ENCODE data around the gene GOLGA6L26.
"Not testable (repeated sequence)": the region's sequence is repeated elsewhere in the genome, so short reads cannot be mapped to it uniquely, and the experiment has no call there.

Gene GOLGA6L26, protein sequence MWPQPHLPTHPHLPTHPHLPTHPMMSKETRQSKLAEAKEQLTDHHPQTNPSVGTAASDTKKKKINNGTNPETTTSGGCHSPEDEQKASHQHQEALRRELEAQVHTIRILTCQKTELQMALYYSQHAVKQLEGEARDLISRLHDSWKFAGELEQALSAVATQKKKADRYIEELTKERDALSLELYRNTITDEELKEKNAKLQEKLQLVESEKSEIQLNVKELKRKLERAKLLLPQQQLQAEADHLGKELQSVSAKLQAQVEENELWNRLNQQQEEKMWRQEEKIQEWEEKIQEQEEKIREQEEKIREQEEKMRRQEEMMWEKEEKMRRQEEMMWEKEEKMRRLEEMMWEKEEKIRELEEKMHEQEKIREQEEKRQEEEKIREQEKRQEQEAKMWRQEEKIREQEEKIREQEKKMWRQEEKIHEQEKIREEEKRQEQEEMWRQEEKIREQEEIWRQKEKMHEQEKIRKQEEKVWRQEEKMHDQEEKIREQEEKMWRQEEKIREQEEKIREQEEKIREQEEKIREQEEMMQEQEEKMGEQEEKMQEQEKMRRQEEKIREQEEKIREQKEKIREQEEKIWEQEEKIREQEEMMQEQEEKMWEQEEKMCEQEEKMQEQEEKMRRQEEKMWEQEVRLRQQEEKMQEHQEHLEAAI

DNA sequence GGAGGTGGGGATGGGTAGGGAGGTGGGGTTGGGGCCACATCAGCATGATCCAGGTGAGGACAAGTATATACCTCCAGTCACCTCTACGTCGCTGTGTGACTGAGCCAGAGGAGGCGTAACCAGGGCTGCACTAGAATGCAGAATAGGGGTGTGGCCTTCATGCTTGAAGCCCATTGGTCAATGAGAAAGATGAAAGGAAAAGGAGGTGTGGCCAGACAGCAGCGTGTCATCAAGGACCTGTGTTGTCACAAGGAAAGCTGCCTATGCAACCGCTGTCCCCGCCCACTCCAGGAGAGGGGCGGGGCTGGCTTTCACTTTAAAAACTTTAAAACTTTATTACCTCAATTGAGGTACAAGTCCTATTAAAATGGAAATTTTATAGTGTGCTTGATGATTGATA, at the start of gene GOLGA6L26:
TSS of gene GOLGA6L26 (minus strand) at position 101 of the 400 bp plus-strand sequence. CDS start at position 40, 61 bp downstream.
- not testable (repeated sequence) for DNase-seq

DNA sequence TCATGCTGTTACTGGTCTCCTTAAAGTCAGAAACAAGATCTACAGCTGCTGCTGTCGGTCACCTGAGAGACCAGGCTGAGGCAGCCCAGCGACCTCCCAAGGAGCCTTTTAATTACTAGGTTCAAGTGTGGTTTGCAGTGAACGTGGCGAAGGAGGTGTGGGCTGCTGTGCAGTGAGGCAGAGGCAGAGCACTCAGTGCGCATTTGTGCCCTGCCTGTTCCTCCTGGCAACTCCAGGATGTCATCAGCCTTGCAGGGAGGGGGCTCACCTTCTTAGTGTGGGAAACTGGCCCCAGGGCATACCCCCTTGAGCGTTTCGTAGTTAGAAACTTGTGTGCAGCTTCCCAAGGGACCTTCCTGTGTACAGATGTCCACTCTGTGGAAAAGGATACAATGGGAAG, 47.2 kb upstream of the GOLGA6L26 start:
- not testable (repeated sequence) for DNase-seq

DNA sequence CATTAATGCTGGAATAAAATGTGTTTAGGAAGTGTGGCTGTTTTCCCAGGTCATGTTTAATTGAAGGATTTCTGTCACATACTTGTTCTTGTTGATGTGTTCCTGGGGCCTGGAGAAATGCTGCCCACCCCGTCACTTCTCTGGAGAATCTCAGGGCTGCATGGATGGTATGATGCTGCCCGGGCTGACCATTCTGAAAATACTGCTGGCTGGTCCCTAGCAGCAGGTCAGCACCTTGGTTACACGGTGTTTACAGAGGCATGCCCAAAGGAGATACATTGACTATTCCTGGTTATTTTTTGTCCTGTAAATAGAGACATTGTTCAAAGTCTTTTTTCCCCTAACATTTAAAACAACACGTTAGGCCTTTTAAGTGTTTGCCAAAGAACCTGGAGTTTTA, 46.7 kb upstream of the GOLGA6L26 start:
- DNase-seq: not testable (repeated sequence)

DNA sequence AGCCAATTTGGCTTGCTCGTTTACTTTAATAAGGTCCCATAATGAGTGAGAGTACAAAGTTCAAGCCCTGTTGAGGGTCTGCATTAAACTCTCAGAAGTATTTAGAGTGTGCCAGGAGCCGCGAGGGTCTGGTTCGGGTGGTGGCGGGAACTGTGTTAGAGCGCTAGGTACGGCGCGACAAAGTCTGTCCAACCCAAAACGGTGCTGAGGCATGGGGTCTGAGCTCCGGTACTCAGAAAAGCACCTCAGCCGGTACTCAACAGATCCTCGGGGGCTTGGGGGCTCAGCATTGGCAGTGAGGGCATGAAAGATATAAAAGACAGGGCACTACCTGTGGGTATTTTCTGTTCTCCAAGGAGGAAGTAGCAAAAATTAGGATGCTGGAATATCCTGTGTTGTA, 45.0 kb upstream of the GOLGA6L26 start:
- DNase-seq: not testable (repeated sequence)

DNA sequence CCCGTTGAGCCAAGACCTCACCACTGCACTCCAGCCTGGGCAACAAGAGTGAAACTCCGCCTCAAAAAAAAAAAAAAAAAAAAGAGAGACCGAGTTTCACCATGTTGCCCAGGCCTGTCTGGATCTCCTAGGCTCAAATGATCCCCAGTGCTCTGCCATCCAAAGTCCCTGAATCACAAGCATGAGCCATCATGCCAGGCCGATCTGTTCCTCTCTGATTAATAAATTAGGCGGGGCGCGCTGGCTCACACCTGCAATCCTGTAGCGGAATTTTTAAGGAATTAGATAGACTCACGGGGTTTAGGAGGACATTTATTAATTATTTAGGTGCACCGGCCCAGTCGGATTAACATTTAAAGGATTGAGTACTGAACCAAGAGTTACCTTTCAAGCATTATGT, 40.2 kb upstream of the GOLGA6L26 start:
- not testable (repeated sequence) for DNase-seq

DNA sequence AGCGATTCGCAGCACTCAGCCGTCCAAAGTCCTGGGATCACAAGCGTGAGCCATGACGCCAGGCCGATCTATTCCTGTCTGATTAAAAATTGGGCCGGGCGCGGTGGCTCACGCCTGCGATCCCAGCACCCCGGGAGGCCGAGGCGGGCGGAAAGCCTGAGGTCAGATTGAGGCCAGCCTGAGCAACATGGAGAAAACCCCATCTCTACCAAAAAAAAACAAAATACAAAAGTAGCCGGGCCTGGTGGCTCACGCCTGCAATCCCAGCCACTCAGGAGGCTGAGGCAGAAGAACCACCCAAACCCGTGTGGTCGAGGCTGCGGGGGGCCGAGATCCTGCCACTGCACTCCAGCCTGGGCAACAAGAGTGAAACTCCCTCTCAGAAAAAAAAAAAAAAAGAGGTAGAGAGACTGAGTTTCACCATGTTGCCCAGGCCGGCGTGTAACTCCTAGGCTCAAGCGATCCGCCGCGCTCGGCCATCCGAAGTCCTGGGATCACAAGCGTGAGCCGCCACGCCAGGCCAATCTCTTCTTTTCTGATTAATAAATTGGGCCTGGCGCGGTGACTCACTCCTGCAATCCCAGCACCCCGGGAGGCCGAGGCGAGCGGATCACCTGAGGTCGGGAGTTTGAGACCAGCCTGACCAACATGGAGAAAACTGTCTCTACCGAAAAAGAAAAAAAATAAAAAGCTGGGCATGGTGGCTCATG, 39.0 kb upstream of the GOLGA6L26 start:
- DNase-seq: not testable (repeated sequence)

DNA sequence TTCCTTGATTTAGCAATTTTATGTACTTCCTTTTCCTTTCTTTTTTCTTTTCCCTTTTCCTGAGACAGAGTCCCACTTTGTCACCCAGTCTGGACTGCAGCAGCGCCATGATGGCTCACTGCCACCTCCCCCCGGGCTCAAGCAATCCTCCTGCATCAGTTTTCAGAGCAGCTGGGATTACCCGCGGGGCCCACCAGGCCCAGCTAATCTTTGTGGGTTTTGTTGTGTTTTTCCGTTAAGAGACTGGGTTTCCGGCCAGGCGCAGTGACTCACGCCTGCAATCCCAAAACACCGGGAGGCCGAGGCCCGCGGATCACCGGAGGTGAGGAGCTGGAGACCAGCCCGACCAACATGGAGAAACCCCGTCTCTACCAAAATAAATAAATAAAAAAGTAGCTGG, 38.3 kb upstream of the GOLGA6L26 start:
- no peak for DNase-seq

DNA sequence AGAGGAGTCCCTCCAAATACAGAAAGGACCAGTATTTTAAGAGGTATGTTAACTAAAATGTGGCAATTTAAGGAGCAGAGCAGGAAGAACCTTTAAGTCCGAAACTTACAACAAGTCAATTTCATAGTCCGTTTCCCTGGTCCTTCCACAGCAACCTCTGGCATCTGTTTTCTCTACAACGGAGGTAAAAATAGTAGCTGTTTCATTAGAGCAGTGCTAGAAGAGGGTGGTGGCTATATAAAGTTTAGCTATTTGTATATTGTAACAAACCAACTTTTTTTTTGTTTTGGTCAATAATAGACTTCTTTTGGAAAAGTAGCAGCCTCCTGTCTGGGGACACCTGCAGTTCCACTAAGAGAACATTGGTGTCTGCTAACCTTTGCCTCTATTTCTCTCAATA, 37.9 kb upstream of the GOLGA6L26 start:
- not testable (repeated sequence) for DNase-seq

DNA sequence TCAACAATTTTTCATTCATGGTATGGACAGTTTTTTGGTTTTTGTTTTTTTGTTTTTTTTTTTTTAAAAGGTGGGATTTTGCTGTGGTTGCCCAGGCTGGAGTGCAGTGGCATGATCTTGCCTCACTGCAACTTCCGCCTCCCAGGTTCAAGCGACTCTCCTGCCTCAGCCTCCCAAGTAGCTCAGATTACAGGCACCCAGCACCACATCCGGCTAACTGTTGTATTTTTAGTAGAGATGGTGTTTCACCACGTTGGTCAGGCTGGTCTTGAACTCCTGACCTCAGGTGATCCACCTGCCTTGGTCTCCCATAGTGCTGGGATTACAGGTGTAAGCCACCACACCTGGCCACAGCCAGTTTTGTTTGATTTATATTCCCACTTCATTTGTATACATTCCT, 37.1 kb upstream of the GOLGA6L26 start:
- not testable (repeated sequence) for DNase-seq

DNA sequence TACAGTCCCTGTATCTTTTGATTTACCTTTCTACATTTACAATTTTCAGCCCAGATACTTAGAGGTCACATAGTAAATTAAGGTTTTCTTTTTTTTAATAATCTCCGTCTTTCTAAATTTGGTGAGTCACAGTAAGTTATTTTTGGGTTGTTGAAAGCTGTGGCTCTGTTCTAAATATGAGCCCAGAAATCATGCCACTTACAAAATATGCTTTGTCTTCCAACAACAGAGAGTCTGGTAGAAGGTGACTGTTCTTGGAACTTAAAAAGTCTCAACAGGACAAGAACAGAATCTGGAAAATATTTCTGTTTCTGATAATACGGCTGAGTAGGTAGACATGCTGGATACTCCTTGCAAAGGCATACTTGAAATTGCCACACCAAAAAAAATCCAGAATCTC, 36.6 kb upstream of the GOLGA6L26 start:
- no peak for DNase-seq

DNA sequence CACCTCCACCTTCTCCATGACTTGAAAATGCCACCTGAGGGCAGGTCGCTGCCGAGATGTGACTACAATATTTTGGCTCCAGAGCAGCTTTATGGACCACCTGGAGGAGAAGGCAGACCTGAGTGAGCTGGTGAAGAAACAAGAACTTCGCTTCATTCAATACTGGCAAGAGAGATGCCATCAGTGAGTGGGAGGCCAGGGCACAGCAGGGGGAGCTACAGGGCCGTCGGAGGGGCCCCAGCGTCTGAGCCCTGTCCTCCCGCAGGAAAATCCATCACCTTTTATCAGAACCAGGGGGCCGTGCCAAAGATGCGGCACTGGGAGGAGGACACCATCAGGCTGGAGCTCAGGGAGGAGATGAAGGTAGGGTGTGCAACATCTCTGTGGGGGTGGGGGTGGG, 30.3 kb upstream of the GOLGA6L26 start:
- not testable (repeated sequence) for DNase-seq

DNA sequence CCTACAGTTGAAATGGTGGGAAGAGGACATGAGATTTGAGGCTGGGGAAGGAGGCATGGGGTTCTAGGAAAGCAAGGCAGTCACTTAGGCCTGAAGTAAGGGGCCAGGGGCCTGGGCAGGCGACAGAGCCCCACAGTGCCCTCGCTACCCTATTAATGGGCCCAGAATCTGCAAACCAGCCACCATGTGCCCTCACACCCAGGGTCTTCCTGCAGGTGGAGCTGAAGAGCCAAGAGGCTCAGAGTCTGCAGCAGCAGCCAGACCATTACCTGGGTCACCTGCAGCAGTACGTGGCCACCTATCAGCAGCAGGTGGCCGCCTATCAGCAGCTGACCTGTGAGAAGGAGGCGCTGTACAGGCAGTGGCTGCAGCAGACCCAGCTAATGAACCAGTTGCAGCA, 28.6 kb upstream of the GOLGA6L26 start:
- DNase-seq: not testable (repeated sequence)

DNA sequence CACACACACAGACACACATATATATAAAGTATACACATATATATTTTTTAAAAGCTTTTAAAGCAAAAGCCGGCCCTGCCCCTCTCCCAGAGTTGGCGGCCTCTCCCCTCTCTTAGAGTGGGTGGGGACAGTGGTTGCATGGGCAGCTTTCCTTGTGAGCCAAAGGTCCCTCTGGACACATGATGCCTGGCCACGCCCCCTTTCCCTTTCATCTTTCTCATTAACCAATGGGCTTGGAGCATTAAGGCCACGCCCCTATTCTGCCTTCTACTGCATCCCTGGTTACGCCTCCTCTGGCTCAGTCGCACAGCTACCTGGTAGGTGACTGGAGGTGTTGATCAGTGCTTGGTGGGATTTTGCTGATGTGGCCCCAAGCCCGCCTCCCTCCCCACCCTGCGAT, 20.5 kb upstream of the GOLGA6L26 start, which contains the start of gene GOLGA8S:
TSS of gene GOLGA8S (plus strand) at position 301 of the 400 bp plus-strand sequence. CDS start at position 363, 62 bp downstream.
- not testable (repeated sequence) for DNase-seq

DNA sequence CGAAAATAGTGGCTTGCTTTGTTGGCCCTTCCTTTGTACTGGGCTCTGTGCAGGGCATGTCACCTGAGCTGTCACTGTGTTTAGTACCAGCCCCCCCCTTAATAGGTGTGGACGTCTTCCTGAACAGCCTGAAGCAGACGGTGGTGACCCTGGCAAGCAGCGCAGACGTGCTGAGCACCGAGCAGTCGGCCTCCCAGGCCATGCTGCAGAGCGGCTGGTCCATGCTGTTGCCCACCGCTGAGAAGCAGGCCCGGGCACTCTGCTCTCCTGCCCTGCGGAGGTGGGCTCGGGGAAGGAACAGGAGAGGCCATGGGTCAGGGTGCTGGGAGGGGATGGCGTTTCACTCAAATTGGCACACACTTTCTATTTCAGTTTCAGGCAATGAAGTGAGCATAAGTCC, 22.8 kb downstream of the GOLGA6L26 start:
- not testable (repeated sequence) for DNase-seq

DNA sequence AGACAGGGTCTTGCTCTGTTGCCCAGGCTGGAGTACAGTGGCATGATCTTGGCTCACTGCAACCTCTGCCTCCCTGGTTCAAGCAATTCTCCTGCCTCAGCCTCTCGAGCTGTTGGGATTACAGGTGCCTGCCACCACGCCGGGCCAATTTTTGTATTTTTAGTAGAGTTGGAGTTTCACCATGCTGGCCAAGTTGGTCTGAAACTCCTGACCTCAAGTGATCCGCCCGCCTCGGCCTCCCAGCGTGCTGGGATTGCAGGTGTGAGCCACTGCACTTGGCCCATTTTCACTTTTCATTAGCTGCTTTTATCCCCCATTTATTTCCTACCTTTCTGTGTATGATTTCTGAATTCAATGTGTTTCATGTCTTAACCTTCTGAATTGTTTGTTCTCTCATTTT, 28.1 kb downstream of the GOLGA6L26 start:
- DNase-seq: not testable (repeated sequence)

DNA sequence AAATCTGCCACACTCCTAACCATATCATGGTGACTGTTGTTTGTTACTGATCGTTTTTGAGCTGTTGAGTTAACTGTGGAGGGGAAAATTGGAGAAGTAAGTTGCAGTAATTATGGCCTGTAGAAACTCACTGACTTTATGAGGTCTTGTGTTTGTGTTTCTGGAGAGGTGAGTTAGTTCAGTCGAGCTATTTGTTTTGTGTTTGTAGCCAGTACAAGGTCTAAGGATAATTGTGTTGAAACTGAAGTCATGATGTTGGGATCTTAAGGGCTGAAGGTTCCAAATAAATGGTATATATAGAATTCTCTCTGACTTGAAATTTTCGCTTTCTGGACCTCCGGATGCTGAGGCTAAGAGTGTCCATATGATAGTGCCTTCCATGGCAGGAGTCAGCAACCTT, 29.2 kb downstream of the GOLGA6L26 start:
- DNase-seq: not testable (repeated sequence)

DNA sequence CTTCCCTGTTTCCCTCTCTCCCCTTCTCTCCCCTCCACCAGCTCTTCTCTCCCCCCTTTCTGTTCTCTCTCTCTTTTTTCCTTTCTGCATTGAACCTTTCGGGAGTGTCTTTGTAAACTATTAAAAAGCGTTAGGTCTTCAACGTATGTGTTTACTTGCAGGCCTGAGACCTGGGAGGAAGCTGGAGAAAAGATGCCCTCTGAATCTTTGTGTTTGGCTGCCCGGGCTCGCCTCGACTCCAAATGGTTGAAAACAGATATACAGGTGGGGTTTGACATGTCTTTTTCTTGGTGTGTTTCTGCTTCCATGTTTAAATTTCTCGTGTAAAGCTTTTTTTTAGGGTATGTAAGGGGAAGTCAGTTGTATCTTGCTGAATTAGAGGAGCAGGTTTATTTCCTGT, 29.7 kb downstream of the GOLGA6L26 start:
- DNase-seq: not testable (repeated sequence)

DNA sequence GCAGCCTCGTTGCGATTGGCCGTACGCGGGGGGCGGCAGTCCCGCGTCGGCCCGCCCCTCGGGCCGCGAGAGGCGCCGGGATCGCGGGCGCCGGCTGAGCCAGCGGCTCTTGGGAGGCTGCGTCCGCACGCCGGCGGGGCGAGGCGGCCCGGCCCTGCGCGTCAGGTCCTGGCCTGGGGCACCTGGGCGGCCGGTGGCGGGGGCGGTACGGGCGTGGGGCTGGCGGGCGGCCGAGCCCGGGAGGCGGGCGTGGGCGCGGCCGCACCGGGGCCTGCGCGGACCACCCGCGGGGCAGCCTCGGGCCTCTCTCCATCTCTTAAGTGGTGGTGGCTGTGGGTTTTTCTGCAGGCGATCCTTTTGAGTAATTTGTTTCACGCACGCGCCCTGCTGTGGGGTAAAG, 30.3 kb downstream of the GOLGA6L26 start:
- DNase-seq: peak; percentile 27

DNA sequence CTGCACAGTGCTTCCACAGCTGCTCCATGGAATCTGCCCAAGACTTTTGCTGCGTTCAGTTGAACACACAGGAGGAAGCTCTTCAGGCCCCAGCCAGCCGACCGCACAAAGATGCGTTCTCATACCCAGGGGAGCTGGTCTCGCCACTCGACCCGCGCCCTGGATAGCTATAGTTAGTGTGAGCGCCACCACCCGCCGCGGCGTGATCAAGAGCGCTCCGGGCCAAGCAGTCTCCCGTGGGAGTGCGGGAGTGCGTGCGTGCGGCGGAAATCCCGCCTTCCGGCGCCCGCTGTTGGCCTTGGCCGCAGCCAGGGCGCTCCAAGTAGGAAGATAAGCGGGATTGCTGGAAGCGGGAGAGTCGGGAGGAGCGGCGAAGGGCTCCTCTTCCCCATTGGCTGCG, 30.8 kb downstream of the GOLGA6L26 start:
- not testable (repeated sequence) for DNase-seq
